Activated CD4-positive, alpha-beta memory T cell treated with anti-CD3 and anti-CD28 coated beads, Interleukin-2, amount 10 ng/mL, durations not matched to agents 7 days and 5 days (primary cell): ENCODE measurements around the gene BLVRB. TPM values are rescaled to one million over a fixed set of nuclear protein-coding genes. Genes with fewer than 3 reads are reported as not detected.
A peak's percentile ranks its signal among the peaks of the same experiment; 100 is the strongest.
"Not testable (repeated sequence)": the region's sequence is repeated elsewhere in the genome, so short reads cannot be mapped to it uniquely, and the experiment has no call there.

ENCODE experiments used
- CTCF ChIA-PET: fragments of 350-600 bp; sonication (Branson Sonifier 250); formaldehyde crosslinking; loops from one replicate; lab custom pipeline; 2021; ENCODE audit warnings: antibody characterized with exemption, inconsistent platforms; lab: Charles Lee
- POLR2A ChIA-PET: fragments of 350-600 bp; sonication (Branson Sonifier 250); formaldehyde crosslinking; loops from one replicate; lab custom pipeline; 2021; ENCODE audit warnings: antibody characterized with exemption; lab: Charles Lee
- DNase-seq: peaks from one replicate; pipeline ENCODE4 v3.0.0-alpha.2; 2020
- H3K27ac Mint-ChIP-seq: one replicate; pipeline ENCODE4 v1.8.0; 2021; ENCODE audit warnings: mild to moderate bottlenecking, mixed read lengths
- H3K27me3 Mint-ChIP-seq: one replicate; pipeline ENCODE4 v1.8.0; 2021; ENCODE audit warnings: mixed read lengths
- H3K36me3 Mint-ChIP-seq: one replicate; pipeline ENCODE4 v1.8.0; 2021; ENCODE audit warnings: low read depth, mixed read lengths
- H3K4me1 Mint-ChIP-seq: one replicate; pipeline ENCODE4 v1.8.0; 2021; ENCODE audit warnings: mixed read lengths
- H3K4me3 Mint-ChIP-seq: one replicate; pipeline ENCODE4 v1.8.0; 2021; ENCODE audit warnings: mild to moderate bottlenecking, mixed read lengths
- H3K9me3 Mint-ChIP-seq: one replicate; pipeline ENCODE4 v1.8.0; 2021; ENCODE audit warnings: mixed read lengths
- total RNA-seq, 2 experiments: library from RNA; stranded (reverse); gene quantifications; one replicate each; pipeline ENCODE4 v1.2.3, GENCODE V29; 2021

BLVRB gene
- total RNA-seq, 2 experiments from 2014 or later: 20.1 to 20.5 TPM

DNA sequence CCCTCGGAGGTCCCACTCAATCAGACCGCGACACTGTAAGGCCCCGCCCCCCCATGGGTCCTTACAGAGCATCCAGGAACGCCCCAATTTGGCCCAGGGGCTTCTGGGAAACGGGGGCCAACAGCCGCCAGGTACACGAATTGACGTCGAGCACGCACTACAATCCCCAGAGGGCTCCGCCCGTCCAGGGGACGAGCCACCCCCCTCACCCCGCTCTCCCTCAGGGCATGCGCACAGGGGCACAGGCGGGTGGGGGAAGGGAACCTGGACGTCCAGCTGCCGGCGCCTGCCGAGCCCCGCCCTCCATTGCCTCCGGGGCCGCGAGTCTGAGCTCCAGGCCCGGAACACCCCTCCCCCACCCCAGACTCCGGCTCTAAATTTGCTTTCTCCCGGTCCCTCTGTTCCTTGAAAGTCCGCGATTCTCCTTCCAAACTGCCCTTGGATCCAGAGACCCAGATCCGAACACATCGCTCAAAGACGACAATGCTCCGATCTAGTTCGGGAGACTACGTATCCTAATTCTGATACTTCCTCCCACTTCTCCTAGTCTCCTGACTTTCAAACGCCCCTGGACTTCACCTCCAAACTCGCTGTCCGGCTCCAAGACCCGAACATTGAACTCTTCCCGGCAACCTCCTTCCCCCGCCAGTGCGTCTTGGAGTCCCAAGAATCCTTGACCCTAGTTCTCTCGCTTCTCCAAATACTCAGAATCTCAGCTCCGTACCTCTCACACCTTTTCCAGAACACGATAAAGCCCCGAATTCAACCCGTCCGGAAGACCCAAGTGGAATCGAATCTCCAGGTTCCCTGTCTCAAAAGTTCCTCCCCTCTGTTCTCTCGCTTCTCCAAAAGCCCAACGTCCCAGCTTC is 22.2 kb downstream of the BLVRB start:
- peak overlapping the region; percentile 97 for H3K27ac Mint-ChIP-seq
- H3K27me3 Mint-ChIP-seq: no peaks in the 10 kb centered on the region
- peaks cover 26% of the 10 kb centered on the region for H3K36me3 Mint-ChIP-seq
- CTCF ChIA-PET: interaction anchor here (0.8 to 4.7 kb wide), 6 partner anchors 10 to 138 kb away, joined by 3 to 30 read pairs (median 6); partner anchors contain the start of genes BLVRB and SERTAD1
- peak; percentile 99 for DNase-seq
- H3K4me1 Mint-ChIP-seq: peaks cover 21% of the 10 kb centered on the region
- H3K9me3 Mint-ChIP-seq: no peaks in the 10 kb centered on the region
- POLR2A ChIA-PET: interaction anchor here (0.6 to 4.0 kb wide), 15 partner anchors 10 to 1035 kb away, joined by 3 to 26 read pairs (median 6); partner anchors contain the start of genes BLVRB, C19orf47, PLD3 and PRX
- H3K4me3 Mint-ChIP-seq: peak overlapping the region; percentile 99

DNA sequence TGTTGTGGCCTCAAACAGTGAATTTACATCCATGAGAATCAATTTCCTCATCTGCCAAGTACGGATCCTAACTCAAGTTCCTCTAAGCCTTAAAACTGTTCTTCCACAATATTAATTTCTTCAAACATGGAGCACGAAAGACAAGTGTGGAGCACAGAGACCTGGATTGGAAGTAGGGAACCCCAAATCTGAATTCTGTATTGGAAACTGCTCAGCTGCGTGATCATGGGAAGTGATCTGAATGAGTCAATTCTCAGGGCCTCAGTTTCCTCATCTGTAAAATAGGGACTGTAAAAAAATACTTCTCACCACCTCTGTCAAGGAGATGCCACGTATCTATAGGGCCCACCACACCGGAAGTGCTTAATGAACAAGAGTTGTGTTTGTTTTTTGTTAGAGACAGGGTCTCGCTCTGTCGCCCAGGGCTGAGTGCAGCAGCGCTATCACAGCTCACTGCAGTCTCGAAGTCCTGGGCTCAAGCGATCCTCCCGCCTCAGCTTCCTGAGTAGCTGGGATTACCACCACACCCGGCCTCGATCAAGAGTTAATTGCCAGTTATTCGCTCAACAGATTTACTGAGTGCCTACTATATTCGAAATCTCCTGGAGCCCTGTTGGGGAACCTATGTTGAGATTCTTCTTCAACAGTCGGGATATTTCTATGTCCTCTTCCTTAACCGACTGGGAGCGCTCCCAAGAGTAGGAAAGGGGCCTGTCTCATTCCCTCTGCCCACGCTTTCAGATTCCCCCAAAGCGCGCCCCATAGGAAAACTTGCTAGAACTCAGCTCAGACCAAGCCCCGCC is 23.0 kb downstream of the BLVRB start:
- POLR2A ChIA-PET: interaction anchor here (0.6 to 4.0 kb wide), 16 partner anchors 9 to 1034 kb away, joined by 3 to 26 read pairs (median 6); partner anchors contain the start of genes BLVRB, C19orf47, PLD3 and PRX
- Mint-ChIP-seq H3K27me3 (no peaks in the 10 kb centered on the region), H3K4me1 (peaks cover 21% of the 10 kb centered on the region), H3K9me3 (no peaks in the 10 kb centered on the region), H3K36me3 (peaks cover 26% of the 10 kb centered on the region), H3K4me3 (peak overlapping the region; percentile 99), H3K27ac (peak overlapping the region; percentile 74)
- CTCF ChIA-PET: interaction anchor here (1.0 to 4.7 kb wide), 5 partner anchors 9 to 137 kb away, joined by 4 to 30 read pairs (median 7); partner anchors contain the start of genes BLVRB and SERTAD1
- DNase-seq: no peak

DNA sequence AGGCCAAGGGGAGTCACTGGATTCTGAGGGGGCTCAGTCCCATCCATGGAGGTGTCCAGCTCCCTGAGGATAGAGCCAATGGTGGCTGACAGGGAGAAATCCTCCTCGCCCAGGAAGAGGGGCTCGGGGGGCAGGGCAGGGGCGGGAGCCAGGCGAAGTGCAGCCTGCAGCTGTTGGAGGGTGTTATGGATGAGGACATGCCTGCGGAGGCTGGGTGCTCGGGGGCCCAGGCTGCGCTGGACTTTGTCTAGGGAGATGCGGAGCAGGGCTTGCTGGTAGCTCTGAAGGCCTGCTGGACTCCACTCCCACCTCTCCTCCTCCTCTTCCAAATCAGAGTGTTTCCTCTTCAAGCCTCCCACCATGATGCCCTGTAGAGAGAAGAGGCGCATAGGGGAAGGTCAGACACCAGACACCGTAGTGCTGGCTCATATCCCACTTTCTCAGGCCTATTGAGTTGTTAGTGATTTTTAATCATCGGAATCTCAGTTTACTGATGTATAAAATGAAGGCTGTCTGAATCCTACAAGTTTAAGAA is 23.8 kb downstream of the BLVRB start:
- CTCF ChIA-PET: interaction anchor here (2.2 to 4.7 kb wide), 3 partner anchors 8 to 23 kb away, joined by 7 to 30 read pairs (median 25); partner anchors contain the start of gene BLVRB
- POLR2A ChIA-PET: interaction anchor here (1.4 to 4.0 kb wide), 4 partner anchors 15 to 23 kb away, joined by 5 to 26 read pairs (median 13); partner anchors contain the start of genes BLVRB and SERTAD1
- no peak for DNase-seq
- Mint-ChIP-seq H3K27me3 (no peaks in the 10 kb centered on the region), H3K9me3 (no peaks in the 10 kb centered on the region), H3K4me3 (peak overlapping the region; percentile 99), H3K36me3 (peaks cover 26% of the 10 kb centered on the region), H3K4me1 (peaks cover 21% of the 10 kb centered on the region), H3K27ac (no peak overlapping the region)

DNA sequence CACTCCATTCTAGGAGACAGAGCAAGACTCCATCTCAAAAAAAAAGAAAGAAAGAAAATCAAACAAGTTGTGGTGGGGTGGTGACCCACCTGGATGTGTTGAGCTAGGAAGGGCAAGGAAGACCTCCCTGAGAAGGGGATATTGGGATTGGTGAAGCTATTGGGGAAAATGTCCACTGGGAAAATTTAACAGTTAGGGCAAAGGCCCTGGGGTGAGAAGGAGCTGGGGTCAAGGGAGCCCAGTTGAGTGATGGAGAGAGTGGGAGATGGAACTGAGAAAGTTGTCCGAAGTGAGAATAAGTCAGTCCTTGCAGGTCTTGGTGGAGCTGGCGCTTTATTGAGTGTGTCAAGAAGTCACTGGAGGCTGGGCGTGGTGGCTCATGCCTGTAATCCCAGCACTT is 27.3 kb downstream of the BLVRB start:
- Mint-ChIP-seq H3K4me1 (peaks cover 22% of the 10 kb centered on the region), H3K27ac (no peak overlapping the region), H3K9me3 (no peaks in the 10 kb centered on the region), H3K36me3 (peaks cover 20% of the 10 kb centered on the region), H3K27me3 (no peaks in the 10 kb centered on the region), H3K4me3 (no peak overlapping the region)
- CTCF ChIA-PET: interaction anchor here (1.6 to 9.0 kb wide), 2 partner anchors 17 to 26 kb away, joined by 6 to 42 read pairs; no protein-coding TSS in a partner anchor
- DNase-seq: no peak
- POLR2A ChIA-PET: interaction anchor here (1.3 kb wide), 2 partner anchors 12 to 18 kb away, joined by 3 read pairs; partner anchors contain the start of gene SERTAD1

DNA sequence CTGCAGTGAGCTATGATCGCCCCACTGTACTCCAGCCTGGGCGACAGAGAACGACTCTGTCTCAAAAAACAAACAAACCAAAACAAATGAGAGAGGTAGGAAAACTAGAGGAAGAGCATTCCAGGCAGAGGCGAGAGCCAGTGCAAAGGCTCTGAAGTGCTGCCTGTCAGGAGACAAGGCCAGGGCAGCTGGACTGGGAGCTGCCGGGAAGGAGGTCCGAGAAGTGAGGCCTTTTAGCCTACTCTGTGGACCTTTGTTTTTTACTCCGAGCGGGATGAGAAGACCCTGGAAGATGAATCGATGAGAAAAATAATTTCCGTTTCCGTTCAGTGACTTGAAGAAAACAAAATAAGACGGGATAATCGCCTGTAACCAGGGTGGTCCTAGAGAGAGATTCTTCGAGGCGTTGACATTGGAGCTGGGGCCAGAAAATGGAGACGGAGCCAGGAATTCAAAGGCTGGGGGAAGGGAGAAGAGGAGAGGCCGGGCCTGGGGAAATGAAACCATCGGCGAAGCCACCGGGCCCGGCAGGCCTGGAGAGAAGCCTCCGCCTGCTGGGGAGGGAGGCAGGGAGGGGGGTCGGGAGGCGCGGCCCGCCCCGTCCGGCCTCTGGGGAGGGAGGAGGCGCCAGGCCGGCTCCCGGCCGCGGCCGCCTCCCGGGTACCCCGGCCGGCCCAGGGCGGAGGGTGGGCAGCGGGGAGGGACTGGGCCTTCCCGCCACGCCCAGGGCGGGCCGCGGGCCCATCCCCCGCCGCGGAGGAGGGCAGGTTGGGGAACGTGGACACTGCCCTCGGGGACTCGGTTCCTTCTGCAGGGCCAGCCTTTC is 31.9 kb downstream of the BLVRB start:
- Mint-ChIP-seq H3K4me3 (peak overlapping the region; percentile 85), H3K4me1 (peaks cover 14% of the 10 kb centered on the region), H3K27ac (peak overlapping the region; percentile 89), H3K9me3 (no peaks in the 10 kb centered on the region), H3K27me3 (no peaks in the 10 kb centered on the region), H3K36me3 (no peaks in the 10 kb centered on the region)
- POLR2A ChIA-PET: interaction anchor here (1.0 to 2.9 kb wide), 3 partner anchors 9 to 31 kb away, joined by 4 to 13 read pairs (median 12); partner anchors contain the start of gene BLVRB
- peak; percentile 73 for DNase-seq
- CTCF ChIA-PET: interaction anchor here (1.5 to 9.0 kb wide), 3 partner anchors 9 to 31 kb away, joined by 7 to 42 read pairs (median 10); no protein-coding TSS in a partner anchor

- ChIA-PET CTCF (interaction anchor here (1.5 to 9.0 kb wide), 3 partner anchors 9 to 32 kb away, joined by 7 to 42 read pairs (median 10); no protein-coding TSS in a partner anchor), POLR2A (interaction anchor here (1.0 to 2.9 kb wide), 2 partner anchors 10 to 32 kb away, joined by 4 to 13 read pairs; partner anchors contain the start of gene BLVRB)
- not testable (repeated sequence) for H3K27me3 Mint-ChIP-seq, H3K9me3 Mint-ChIP-seq, H3K36me3 Mint-ChIP-seq, DNase-seq
- H3K4me3 Mint-ChIP-seq: peak overlapping the region; percentile 85
- peak overlapping the region; percentile 89 for H3K27ac Mint-ChIP-seq
- H3K4me1 Mint-ChIP-seq: peaks cover 14% of the 10 kb centered on the region
Observed at GRCh38 chr19:40432760-40433159, 32.8 kb downstream of the BLVRB start.

GRCh38 chr19:40431698-40432097 is 33.8 kb downstream of the BLVRB start:
- Mint-ChIP-seq H3K27me3 (no peaks in the 10 kb centered on the region), H3K9me3 (no peaks in the 10 kb centered on the region), H3K36me3 (no peaks in the 10 kb centered on the region), H3K4me1 (peaks cover 15% of the 10 kb centered on the region), H3K4me3 (no peak overlapping the region), H3K27ac (no peak overlapping the region)
- CTCF ChIA-PET: interaction anchor here (4.0 to 9.0 kb wide), 2 partner anchors 11 to 33 kb away, joined by 10 to 42 read pairs; no protein-coding TSS in a partner anchor
- POLR2A ChIA-PET: no interaction called here
- no peak for DNase-seq

- H3K27me3 Mint-ChIP-seq, POLR2A ChIA-PET, H3K4me3 Mint-ChIP-seq, DNase-seq, H3K9me3 Mint-ChIP-seq, H3K27ac Mint-ChIP-seq, H3K36me3 Mint-ChIP-seq: not testable (repeated sequence)
- CTCF ChIA-PET: interaction anchor here (9.0 kb wide), 1 partner anchor 9 kb away, joined by 42 read pairs; no protein-coding TSS in a partner anchor
- peaks cover 21% of the 10 kb centered on the region for H3K4me1 Mint-ChIP-seq
Observed at GRCh38 chr19:40430242-40430641, 35.3 kb downstream of the BLVRB start.

DNA sequence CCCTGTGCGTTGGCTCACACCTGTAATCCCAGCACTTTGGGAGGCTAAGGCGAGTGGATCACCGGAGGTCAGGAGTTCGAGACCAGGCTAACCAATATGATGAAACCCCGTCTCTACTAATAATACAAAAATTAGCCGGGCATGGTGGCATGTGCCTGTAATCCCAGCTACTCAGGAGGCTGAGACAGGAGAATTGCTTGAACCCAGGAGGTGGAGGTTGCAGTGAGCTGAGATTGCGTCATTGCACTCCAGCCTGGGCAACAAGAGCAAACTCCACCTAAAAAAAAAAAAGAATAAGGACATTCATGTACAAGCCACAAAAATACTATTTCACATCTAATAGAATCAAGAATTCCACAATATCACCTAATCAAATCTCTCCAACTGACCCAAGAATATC is 37.3 kb downstream of the BLVRB start:
- POLR2A ChIA-PET: interaction anchor here (1.3 kb wide), 1 partner anchor 37 kb away, joined by 3 read pairs; the partner anchor contains the start of gene BLVRB
- not testable (repeated sequence) for H3K4me3 Mint-ChIP-seq, DNase-seq, H3K36me3 Mint-ChIP-seq, H3K9me3 Mint-ChIP-seq, H3K27ac Mint-ChIP-seq, H3K27me3 Mint-ChIP-seq
- CTCF ChIA-PET: interaction anchor here (2.6 kb wide), 1 partner anchor 37 kb away, joined by 15 read pairs; the partner anchor contains the start of gene BLVRB
- H3K4me1 Mint-ChIP-seq: peaks cover 22% of the 10 kb centered on the region

DNA sequence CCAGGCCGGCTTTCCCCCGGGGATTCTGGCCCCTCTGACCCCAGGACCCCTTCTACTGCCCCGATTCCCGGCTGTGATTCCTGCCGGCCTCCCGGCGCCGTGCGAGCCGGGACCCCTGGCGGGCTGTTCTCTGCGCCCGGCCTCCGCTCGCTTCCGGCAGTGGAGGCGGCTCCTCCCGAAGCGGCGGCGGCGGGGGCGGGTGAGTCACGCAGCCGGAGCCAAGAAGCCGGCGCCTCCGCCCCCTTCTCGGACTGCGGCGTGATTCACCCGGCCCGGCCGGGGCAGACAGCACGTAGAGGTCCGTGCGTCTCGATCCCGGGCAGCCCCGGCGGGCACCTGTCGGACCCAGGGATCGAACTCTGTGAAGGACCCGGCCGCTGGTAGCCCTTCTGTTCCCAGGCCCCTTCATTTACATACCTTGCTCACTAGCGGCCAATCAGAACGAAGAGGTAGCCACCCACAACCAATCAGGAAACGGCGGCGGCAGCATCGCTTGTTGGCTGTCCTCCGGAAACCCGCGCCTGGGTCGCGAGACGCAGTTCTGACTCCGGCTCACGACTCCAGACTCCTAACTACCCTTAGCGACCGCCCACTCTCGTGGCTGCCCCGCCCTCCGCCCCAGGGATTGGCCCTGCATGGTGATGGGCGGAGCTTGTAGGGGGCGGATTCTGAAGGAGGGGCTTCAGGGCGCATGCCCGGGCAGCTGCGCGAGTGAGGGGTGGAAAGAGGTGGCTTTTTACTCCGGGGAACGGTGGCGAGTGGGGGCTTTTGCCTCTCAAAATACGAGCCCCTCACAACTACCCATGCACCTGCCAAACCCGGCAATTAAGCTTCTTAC is 39.9 kb downstream of the BLVRB start, which contains the start of gene SERTAD1:
Gene SERTAD1 (minus strand): TSS at position 543 of the 838 bp plus-strand sequence. CDS start 2,446 bp downstream, outside the sequence.
- H3K36me3 Mint-ChIP-seq: peaks cover 20% of the 10 kb centered on the region
- H3K4me3 Mint-ChIP-seq: peak within 1 kb of the TSS; percentile 88
- peak within 1 kb of the TSS; percentile 89 for H3K27ac Mint-ChIP-seq
- H3K9me3 Mint-ChIP-seq: no peaks in the 10 kb centered on the region
- POLR2A ChIA-PET: interaction anchor here (0.6 to 2.2 kb wide), 14 partner anchors 9 to 287 kb away, joined by 3 to 20 read pairs (median 3); partner anchors contain the start of genes BLVRB, C19orf47, PLD3 and SERTAD3
- CTCF ChIA-PET: interaction anchor here (0.6 to 2.6 kb wide), 9 partner anchors 8 to 209 kb away, joined by 3 to 15 read pairs (median 4); partner anchors contain the start of gene BLVRB
- peak; percentile 100 for DNase-seq
- H3K27me3 Mint-ChIP-seq: no peaks in the 10 kb centered on the region
- peaks cover 24% of the 10 kb centered on the region for H3K4me1 Mint-ChIP-seq
